HG02642 (cell line): ENCODE measurements around the gene NPY5R.

Experiments
- ATAC-seq: cut with Tn5 transposase; IDR thresholded peaks from one replicate; pipeline ENCODE4 v1.9.1; 2021; ENCODE audit warnings: mild to moderate bottlenecking; ENCODE audit not compliant: unreplicated experiment, poor library complexity

The NPY5R gene

DNA sequence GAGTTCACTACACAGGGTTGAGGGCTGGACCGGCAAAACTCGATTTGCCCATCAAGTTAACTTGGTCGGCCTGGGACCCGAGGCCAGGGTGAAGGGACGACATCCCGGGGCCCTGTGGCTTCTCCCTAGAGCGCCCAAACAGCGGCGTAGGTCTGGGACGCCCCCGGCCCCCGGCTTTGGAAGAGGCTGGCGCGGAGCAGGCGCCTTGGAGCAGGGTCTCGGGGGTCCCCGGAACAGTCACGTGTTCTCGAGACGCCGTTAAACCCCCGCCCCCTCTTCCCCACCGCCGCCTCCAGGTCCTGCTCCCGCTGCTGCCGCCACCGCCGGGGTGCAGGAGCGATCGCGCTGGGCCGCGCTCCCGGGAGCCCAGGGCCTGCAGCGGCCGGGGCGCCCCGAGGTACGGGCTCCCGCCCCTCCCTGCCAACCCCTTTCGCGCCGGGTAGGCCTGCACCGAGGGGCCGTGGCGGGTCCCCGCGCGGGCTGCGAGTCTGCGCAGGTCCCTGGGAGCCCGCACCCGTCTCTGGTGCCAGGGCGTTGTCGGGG lies at the start of gene NPY5R:
Gene NPY5R, plus strand, starts transcription at position 289 of the 543 bp plus-strand sequence. CDS start 6,382 bp downstream, outside the sequence.
- ATAC-seq, result no peak

DNA sequence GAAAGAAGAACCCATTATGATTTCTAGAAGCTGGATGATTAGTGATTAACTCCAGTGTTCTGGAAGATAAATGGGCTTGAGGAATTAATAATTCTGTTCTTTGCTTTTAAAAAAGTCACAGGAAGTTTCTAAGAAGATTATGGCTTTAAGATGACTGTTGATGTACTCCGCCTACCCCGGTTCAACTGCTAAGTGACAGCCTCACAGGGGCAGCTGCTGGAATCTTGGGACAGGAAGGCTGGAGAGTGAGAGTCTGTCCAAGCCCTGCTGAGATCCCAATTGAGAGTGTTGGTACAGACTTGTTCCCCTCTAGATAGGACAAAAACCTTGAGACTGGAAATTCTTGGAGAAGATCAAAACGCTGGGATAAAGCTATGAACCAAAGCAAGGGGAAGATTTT lies 48.6 kb upstream of the NPY5R start:
- no peak for ATAC-seq

DNA sequence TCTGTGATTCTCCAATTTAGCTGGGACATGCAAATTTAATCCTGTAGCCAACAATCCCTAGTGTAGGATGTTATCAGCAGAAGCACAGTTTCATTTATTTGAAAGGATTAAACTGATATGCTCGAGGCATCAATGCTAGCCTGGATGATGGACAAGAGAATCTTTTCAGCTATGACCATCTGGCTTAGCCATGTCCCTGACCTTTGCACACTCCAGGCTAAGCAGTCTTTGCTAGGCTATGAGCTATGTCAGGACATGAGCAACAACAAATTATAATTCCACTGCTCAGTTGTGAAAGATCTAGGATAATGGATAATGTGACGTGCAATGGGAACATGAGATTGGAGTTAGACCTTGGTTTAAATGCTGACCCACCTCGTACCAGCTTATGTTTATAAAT lies 43.2 kb upstream of the NPY5R start:
- no peak for ATAC-seq

DNA sequence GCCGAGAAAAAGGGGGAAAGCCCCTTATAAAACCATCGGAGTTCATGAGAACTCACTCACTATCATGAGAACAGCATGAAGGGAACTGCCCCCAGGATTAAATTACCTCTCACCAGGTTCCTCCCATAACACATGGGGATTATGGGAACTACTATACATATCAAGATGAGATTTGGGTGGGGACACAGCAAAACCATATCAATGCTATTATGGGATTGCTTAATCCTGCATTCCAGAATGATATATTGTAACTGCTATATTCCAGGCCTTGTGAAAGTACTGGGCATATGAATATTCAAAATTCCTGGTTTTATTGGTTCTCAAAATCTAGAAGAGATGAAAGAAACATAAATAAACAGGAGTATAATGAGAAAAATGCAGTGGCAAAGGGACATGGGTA lies 40.6 kb upstream of the NPY5R start:
- ATAC-seq, result no peak

DNA sequence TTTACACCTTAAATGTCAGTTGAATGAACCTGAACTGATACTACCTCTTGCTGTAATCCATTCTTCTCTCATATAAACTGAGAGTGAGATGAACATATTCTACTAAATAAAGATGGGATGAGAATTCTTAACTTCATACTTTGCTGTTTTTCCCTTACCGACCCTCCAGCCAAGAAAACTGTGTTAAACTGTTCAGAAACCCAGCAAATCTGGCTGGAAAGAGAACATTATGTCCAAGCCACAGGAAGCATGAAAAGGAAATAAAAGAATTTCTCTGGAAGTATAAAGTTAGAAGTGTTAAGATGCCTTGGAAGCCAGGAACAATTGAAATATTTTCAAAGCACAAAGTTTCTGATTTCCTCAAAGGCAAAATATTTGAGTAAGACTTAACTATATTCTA lies 34.2 kb upstream of the NPY5R start:
- no peak for ATAC-seq

DNA sequence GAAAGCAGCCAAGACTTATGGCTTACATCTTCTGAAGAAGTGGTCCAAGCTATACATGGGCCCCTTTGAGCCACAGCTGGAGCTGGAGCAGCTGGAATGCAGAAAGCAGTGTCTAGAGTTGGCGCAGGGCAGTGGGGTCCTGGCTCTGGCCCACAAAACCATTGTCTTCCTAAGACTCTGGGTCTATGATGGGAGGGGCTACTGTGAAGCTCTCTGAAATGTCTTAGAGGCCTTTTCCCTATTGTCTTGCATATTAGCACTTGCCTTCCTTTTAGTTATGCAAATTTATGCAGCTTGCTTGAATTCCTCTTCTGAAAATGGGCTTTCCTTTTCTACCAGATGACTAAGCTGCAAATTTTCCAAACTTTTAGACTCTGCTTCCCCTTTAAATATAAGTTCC lies 26.6 kb upstream of the NPY5R start:
- no peak for ATAC-seq

DNA sequence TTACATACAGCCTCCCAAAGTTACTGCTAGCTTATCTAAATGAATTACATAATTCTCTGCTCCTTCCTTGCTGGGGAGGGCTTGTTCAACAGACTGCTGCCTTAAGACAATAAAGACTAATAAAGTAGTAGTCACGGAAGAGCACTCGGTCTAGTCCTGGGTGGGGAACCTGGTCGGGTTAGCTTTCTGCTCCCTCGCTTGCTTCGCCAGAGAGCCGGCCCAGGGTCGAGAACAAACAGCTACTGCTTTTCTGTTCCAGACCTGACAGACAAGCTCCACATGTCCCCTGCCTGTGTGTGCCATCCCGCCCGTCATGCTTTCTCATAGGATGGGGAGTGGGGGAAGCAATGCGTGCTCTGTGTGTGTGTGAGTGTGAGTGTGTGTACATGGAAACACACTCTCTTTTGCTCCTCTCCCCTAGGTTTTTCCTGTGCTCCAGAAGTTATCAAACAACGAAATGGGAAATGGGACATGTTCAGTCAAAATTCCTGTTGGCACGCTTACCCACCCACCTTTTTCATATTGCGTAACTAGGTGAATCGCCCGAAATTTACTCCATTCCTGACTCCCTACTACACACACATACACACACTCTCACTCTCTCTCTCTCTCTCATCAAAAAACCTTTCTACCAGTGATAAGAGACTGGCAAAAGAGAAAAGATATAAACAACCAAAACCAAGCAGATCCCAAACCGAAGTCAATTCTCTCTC lies 12.6 kb upstream of the NPY5R start:
- no peak for ATAC-seq

DNA sequence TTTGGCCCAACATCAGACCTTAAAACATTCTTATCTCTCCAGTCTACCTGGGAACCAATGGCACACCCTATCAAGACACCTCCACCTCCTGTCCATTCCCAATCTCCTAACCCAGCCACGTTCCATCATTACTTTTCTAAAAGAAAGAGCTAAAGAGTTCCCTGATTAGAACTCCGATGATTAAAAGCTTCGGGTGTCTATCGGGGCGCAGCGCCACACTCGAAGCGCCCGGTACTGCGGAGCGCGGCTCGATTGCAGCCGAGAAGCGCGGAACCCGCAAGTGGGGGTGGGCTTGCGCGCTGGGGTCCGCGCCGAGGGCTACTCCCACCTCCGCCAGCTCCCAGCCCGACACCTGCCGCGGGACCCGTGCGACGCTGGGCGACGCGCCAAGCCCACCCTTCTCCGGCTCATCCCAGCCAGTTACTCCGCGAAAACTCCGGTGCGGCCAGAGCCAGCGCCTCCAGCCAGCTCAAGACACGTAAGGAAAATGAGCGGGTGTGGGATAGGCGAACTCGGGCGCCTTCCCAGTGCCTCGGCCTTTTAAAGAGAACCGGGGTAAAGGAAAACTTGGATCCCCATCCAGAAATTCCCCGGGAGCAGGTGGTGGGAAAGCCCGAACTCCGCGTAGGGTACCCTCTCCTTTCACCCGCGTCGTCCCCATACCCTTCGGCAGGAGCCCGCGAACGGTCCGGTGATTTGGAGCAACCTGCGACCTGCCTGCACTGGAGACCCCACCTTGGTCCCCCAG lies 11.9 kb upstream of the NPY5R start:
- ATAC-seq, result no peak

DNA sequence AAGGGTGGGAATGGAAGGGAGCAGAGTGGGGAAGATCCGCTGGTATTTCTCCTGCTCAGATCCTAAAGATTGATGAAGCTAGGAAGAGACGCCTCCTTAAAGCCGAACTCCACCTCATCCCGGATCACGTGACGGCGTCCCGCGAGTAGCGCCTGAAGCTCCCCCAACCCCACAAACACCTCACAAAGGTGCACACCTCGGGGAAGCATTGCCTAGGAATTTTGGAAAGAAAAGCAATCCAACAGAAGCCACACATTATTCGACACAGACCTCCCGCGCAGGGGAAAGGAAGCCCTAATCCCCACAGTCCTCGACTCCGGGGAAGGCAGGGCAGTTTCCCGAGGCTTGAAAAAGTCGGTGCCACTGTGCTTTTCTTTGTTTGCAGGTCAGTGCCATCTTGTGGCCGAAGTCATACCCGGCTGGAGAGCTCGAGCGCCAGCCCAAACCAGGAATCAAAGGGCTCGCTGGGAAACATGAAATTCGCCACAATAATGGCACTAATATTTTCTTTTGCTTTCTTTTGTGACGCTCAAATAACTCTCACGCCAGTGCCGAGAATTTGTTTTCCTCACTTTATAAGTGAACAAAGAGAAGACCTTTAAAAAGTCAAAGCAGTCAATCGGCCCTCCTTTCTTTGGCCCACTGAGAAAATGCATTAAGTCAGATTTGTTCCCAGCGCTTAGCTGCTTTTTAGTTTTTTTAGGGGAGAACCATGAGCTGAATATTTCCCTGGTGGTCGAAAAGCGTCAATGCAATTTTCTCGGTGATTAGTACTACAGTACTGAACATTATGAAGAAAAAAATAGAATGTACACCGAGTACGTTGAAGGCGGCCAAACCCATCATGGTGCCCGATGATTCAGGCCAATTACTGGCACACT lies 10.9 kb upstream of the NPY5R start, which contains the start of gene NPY1R:
Gene NPY1R, minus strand, starts transcription at position 71 of the 881 bp plus-strand sequence. CDS start 6,042 bp downstream, outside the sequence.
- ATAC-seq, result peak; percentile 87

DNA sequence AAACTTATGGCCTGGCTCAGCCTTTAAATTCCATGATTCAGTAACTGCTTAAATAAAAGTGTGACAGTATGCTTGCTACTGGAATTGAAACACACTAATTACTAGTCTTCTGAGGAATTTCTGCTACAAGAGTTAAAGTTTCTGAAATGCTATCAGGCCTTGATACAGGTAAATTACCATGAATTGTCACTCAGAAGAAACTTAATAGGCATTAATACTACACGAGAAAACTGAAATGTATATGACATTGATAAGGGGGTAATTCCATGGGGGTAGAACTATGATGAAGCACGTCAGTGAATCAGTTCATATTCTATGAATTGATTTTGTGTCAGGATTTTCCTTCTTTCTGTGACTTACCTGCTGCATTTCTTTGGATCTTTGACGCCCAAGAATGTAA lies 8.3 kb upstream of the NPY5R start:
- no peak for ATAC-seq

DNA sequence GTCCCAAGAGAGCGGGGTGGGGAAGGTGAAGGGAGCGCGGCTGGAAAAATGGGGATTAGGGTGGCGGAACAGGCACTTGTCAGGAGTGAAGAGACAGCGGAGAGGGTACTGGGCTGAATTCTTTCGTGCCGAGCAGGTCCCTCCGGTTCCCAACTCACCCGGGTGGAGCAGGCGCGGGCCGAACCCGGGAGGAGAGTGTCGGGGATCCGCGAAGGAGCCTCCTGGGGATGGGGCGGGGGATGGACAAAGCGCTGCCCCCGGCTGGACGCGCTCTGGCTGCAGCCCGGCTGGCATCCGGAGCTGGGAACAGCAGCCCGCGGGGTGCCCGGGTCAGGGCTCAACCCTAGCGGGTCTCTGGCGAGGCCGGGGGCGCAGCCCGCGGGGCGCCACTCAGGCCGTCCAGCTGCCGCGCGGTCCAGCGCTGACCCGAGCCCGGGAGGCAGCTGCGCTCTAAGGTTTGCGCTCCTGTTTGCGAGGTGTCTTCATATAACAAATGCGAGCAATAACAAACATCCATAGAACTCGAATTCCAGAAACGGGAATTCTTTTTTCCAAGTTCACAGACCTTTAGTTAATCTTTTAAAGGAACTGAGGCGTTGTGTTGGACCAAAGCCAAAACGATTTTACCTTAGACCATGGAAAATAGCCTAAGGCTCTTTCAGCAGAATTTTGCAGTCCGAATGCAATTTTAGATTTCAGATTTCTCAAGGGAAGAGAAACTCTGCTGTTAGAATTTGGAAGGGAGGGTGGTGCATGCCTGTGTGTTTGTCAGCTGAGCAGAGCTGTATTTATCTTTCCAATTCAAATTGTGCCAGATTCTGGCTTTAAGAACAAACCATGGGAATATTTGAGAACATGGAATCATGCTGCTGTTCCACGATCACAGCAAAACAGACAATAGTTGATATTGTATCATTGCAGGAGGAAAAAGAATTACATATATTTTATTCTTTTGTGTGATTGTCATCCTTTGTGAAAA lies 744 bp downstream of the NPY5R start:
- ATAC-seq, result no peak

DNA sequence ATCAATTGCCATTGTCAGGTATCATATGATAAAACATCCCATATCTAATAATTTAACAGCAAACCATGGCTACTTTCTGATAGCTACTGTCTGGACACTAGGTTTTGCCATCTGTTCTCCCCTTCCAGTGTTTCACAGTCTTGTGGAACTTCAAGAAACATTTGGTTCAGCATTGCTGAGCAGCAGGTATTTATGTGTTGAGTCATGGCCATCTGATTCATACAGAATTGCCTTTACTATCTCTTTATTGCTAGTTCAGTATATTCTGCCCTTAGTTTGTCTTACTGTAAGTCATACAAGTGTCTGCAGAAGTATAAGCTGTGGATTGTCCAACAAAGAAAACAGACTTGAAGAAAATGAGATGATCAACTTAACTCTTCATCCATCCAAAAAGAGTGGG lies 7.0 kb downstream of the NPY5R start:
- ATAC-seq, result no peak

DNA sequence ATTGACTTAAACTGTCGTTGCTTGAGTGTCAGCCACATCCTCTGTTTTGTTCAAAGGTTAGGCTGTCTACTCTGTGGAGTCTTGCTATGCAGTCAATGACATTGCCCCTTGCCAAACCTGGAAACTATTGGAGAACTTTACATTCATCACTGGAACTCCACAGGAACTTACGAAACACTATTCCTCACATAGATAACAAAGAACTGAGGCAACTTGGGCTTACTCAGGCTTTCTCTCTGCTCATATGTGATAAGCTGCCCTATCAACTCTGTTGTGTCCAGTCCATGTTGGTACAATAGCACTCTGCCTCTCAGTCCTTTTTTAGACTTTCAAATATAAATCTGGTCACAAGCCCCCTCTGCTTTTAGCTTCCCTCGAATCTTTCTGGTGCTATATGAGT lies 9.4 kb downstream of the NPY5R start:
- no peak for ATAC-seq

DNA sequence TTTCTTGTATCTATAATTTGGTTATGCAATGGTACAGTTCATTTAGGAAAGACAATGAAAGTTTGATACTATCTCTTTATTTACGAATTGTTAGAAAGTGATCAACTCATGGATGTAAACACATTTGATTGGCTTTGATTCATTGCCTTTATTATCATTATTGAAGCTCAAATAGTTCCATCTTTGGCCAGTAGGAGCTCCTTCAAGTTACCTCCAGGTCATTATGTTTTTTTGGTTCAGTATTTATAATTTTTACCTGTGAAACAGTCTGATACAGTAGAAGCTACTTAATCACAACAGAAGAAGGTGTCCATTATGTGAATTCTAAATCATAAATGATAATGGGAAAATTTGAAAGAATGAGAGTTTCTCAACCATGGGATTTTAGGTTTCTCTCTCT lies 12.4 kb downstream of the NPY5R start:
- no peak for ATAC-seq

DNA sequence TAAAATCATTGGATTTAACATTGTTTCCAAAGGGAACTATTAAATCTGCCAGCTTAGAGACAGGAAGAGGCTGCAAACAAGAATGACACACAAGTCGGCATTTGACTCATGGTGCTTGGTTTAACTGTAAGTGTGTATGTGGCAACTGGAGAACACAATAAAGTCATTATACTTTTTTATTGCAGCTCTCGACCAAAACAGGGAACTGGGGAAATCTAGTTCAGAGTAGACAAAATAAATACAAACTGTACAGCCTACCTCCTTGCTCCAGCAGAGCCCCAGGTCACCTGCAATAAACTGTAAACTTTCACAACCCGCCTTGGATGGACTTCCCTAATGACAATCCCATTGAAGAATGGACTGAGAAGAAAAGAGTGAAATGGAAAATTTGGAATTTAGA lies 24.0 kb downstream of the NPY5R start:
- no peak for ATAC-seq

DNA sequence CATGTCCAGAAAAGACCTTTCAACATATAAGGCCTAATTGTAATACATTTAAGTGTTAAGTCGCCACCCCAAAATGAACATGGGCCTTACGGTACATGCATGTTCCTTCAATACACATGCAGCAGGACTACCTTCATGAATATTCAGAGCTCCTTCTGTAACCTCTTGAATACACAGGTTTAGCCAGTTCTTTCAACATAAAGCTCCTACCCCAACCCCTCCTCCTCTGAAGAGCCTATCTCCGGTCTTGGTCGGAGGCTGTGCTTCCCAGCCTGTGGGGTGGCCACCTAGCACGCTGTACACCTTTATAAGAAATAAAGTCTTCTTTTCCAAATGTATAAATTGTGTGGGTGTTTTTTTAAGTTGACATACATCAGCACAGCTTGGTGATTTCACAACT lies 28.3 kb downstream of the NPY5R start:
- no peak for ATAC-seq

DNA sequence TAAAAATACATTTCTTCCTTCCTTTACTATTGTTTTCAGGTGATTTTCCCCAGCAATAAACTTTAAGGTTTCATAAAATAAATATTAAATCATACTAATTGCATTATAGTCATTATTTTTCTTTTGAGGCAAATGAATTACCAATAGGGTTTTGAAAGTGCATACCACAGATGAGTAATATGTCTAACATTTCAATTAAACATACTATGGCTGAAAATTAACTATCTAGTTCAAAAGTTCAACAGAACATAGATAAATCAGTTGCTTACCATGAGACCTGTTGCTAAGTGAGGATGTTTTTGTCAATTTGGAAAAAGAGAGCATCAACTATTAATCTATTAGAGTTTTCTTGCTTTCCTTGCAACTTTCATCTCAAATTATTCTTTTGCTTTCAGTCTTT lies 35.0 kb downstream of the NPY5R start:
- no peak for ATAC-seq

DNA sequence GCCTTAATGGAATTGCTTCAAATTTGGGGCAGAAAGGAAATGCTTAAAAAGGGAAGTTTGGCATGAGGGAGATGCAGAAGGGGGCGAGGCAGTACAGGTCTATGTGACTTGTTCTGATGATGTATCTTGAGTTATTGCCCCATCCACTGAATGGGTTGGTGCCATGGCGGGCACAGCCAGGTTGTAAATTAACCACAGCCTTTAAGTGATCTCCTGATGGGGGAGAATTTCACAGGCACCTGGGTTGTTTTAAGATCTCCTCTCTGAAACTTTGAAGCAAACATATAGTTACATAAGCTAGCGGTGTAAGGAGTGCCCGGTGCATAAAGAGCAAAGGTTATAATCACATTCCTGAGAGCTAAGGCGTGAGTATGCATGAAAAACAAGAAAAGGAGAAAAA lies 37.0 kb downstream of the NPY5R start:
- ATAC-seq, result no peak

DNA sequence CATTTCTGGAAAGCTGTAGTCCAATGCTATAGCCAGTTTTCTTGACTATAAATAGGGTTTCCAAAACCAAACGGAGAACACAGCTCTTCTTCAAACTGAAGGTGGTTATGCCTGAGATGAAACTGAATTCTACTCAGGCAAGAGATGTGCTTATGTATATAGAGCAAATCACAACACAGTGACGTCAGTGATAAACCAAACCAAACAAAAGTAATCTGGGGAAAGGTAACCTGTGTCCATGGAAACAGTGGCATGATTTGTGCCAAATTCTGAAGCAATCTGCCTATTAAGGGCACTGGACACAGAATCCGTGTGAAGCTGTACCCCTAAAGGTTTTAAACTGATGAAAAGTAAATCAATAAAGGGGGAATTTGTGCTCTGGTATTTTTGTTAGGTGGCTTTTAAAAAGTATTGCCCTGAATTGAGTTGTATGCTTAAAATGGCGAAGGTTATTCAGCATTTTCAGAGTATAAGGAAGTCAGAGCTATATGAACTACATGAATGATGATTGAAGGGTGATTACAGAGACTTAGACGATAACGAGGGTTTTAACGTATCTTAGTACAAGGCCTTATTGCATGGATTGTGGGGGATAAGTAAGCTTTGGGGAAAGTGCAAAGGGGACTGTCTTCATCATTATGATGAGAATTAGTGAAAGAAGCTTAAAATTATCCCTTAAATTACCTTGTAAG lies 38.6 kb downstream of the NPY5R start:
- ATAC-seq, result no peak
